ENCODE data around the gene SCT.

GRCh38 chr11:613369-613968, 13.5 kb downstream of the SCT start:
- TF ChIP-seq CTCF (IDR thresholded peaks at IDR 0.05): no peak
- no peak for TF ChIP-seq POLR2A (IDR thresholded peaks at IDR 0.05)
- TF ChIP-seq POLR2AphosphoS5 (IDR thresholded peaks at IDR 0.05): no peak
